Activated CD8-positive, alpha-beta memory T cell treated with anti-CD3 and anti-CD28 coated beads for 24 hours (primary cell): ENCODE measurements around the gene KCNH2.
A peak's percentile ranks its signal among the peaks of the same experiment; 100 is the strongest.

Experiments used
- DNase-seq: peaks from one replicate; pipeline ENCODE4 v3.0.0-alpha.2; 2020

The KCNH2 gene

DNA sequence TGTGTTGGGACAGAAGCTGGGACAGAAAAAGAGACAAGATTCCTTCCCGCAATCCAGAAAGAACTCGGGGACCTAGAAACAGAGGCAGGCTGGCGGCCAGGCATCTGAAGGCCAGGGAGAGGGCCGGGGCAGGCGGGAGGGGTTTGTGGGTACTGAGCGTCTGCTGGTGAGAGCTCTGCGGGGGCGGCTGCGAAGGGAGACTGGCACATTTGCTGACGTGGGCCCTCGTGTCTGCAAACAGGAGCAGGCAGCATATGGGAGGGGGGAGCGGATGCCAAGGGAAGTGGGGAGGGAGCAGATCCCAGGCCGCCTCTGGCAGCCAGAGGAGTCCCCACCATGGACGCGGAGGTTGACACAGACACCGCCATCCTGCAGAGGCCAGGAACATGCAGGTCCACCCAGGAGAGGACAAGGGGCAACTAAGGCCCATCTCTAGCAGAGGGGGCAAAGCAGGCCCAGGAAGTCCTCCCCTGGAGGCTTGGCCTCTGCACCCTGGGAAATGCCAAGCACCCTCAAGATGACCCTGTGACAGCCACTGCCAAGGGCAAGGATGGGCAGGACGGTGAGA, 32.2 kb downstream of the KCNH2 start:
- no peak for DNase-seq

DNA sequence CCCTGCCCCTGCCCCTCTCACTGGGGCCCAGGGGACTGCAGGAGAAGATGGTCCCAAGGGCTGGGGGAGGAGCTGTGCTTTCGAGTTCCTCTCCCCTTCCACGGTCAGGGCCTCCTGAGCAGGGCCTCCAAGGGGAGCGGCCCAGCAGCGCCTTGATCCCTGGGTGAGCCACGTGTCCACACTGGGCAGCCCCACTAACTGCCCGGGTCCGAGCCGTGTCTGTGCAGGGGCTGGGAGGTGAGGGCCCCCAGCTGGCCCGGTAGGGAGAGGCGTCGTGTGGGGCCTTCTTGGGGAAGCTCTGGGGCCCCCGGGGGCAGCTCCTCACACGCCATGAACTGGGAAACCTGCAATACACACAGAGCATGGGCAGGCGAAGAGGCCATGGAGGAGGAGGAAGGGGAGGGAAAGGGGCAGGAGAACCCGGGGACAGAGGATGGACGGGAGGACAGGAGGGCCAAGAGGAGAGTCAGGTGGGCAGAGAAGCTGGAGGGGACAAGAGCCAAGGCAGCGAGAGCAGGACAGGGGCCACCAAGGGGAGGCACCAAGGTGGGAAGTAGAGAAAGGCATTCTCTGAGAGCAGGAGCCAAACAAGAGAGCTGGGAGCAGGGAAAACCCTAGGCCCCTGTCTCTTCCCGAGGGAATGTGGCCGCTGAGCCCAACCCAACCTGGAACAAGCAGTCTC, 32.8 kb downstream of the KCNH2 start:
- DNase-seq = no peak

DNA sequence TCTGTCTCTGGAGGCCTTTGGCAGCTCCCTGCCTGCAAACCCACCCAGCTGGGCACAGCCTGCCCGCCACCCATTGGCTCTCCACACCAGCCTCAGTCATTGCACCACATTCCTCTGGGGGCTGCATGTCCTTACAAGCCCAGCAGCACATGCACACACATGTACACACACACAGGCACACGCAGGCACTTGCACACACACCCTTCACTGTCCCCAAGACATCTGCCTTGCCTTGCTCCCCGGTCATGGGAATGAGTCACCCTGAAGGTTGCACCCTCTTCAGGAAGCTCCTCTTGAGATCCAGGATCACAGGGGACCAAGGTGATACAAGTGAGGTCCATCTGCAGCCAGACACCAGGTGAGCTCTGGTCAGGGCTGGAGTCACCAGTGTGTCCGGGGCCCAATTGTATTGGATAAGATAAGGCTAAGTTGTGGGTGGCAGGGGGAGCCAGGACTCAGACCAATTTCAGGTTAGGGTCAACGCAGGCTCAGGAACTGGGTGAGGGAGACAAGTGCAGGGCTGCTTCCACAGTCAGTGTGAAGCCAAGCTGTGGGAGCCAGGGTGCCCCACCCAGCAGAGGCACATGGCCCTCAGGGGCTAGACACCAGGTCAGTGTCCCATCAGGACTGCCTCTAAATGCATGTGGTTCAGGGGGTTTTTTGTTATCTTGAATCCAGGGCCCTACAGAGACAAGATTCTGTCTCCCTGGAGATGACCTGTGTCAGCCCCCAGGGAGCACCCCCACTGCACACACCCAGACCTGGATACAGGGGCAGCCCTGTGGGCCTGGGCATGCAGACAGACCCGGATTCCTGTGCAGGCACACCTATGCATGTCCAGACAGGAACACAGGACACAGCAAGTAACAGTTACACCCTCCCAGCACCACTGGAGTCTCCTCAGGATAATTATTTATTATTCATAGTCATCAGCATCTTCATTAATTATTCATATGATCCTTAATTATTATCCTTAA, 33.8 kb downstream of the KCNH2 start:
- DNase-seq = no peak

- no peak for DNase-seq
Observed at GRCh38 chr7:150943453-150943814, 34.7 kb downstream of the KCNH2 start.

DNA sequence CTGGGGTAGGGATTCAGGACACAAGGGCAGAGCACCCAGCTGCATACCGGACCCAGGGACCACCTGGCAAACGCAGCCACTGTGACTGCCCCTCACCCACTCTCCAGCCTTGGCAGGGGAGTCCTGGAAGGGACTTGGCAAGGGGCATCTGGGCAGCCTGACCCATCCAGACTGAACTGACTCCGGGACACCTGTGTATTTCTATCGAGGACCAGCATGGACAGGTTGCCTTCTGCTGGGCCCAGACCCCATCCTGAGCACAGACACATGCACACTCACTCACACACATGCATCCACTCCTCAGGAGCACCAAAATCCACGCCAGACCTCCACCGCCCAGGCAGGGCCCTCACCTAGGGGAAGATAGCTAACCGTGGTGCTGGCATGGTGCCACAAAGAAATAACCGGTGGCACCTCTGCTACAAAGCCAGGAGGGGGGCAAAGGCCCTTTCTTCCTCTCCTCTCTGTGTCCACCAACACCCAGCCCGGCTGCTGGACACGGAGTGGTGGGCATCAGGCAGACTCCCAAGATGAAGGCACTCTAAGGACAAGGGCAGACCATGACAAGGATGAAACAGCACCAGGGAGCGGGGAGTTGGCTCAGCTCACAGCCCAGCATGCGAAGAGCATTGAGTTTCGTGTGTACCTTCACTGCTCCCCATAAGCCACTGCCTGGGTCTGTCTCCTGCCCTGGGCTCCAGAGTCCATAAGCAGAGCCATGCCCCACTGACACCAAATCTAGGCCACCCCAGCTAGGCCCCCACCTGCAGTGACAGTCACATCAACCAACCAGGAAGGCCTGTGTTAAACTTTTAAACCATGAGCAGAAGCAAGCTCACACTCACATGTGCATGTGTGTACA, 35.3 kb downstream of the KCNH2 start:
- DNase-seq = no peak

- peak; percentile 77 for DNase-seq
Observed at GRCh38 chr7:150942001-150942590, 36.0 kb downstream of the KCNH2 start.

- DNase-seq = no peak
Observed at GRCh38 chr7:150941351-150942000, 36.6 kb downstream of the KCNH2 start.

DNA sequence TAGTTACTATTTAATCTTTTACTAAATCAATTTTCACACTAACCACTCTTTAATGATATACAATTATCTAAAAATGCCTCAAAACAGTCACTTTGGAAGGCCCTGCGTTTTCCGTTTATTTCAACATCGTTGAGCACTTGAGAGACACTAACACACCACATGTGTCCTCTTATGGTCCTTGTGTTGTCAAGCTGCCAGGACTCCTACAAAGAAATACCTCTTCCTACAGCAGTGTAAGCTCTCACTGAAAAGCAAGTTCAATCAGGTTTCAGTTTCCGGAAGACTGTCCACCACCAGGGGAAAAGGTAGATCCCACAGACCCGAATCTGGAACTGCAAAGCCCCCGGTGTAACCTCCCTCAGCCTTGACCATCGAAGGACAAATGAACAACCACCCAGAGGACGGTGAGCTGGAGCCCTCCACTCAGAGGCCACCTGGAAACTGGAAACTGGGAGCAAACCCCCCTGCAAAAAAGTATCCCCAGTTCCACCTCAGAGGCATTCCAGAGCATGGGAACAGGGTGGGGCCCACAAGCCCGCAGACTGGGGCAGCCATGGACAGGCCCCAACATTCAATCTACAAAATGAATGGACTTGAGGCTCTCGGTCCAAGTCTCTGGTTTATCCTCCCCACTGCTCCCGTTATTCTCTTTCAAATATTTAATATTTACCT, 37.6 kb downstream of the KCNH2 start:
- no peak for DNase-seq

- DNase-seq = no peak
Observed at GRCh38 chr7:150939466-150939865, 38.7 kb downstream of the KCNH2 start.

DNA sequence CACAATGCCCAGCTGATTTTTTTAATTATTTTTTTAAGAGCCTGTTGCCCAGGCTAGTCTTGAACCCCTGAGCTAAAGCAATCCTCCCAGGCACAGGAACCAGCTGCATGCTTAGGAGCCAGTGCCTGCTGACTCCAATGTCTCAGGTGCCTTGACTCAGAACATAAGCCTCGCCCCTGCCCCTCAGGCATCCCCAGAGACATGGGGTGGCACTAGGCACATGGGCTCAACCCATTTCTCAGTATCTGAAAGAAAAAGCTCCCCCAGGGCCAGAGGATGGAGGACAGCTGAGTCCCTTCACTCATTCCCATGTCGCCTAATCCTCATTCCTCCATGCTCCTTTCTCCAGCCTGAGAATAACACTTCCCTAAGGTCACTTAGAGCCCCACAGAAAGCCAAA, 39.1 kb downstream of the KCNH2 start:
- DNase-seq = no peak

DNA sequence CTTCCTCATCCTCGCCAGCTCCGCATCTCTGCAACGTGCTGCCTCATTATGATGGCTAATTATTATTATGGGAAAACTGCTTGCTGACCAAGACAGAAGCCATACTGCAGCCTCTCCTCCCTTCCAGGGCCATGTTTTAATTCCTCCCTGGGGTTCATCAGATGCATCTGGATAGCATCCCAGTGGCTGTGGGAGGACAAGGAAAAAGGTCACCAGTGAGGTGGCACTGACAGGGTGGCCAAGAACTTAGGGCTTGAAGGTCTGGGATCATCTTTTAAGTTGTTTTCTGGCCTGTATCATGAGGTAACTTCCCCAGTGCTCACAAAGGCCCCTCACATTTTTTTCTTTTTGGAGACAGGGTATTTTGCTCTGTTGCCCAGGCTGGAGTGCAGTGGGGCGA, 39.6 kb downstream of the KCNH2 start:
- no peak for DNase-seq

- DNase-seq = peak; percentile 71
Observed at GRCh38 chr7:150937848-150938561, 40.1 kb downstream of the KCNH2 start.

GRCh38 chr7:150936018-150936417, 42.1 kb downstream of the KCNH2 start:
- DNase-seq = no peak

- DNase-seq = no peak
Observed at GRCh38 chr7:150935149-150935548, 43.0 kb downstream of the KCNH2 start.

DNA sequence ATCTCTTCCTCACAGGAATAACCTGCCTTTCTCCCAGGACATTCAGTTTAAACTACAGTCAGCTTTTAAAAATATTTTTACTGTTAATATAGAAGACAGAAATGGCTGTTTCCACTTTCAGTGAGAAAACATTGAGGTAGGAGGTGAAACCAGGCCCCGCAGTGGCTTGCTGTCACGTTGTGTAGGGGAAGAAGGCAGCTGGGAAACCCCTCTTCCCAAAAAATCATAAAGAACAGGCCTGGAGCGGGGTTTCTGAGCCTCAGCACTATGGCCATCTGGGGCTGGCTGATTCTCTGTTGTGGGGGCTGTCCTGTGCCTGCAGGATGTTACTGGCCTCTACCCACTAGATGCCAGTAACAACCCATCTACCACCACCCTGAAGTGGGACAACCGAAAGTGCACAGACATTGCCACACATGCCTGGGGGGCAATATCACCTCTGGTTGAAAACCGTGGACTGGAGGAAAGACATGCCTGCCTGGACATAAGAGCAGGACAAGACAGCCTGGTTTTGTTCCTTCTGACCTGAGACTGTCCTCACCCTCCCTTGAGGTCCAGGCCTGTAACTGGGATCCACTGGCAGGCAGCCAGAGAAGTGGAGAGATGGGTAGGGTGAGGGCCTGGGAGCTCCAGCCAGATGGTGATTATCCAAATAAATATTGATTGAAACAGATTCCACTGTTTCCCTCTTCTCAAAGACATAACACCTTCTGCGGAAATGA, 43.9 kb downstream of the KCNH2 start:
- DNase-seq = no peak

DNA sequence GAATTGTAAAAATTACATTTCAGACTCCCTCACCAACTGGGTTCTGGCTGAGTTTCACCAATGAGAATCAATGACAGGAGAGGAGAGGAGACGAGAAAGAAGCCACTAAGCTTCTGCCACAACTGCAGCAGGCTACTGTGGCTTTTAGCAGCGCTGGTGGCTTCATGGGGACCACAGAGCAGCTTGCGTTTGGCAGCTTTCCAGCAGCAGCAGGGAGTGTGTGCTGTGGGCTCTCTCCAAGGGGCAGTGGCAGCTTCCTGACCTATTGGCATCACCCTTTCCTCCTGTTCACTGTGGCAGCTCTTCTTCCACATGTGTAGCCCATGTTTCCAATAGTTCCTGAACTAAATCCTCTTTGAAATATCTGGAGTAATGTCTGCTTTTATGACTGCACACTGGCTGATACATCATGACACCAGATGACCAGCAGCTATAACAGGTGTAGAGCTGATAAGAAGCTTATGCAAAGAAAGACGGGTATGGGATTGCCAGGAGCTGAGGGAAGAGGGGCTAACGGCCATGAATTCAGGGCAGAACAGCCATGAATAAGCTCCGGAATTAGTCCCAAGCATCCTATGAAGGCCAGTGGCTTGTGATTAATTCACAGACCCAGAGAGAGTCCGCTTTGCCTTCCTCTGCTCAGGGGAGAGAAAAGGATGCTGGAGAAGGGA, 46.8 kb downstream of the KCNH2 start:
- DNase-seq = peak; percentile 60

- no peak for DNase-seq
Observed at GRCh38 chr7:150928541-150928940, 49.6 kb downstream of the KCNH2 start.

DNA sequence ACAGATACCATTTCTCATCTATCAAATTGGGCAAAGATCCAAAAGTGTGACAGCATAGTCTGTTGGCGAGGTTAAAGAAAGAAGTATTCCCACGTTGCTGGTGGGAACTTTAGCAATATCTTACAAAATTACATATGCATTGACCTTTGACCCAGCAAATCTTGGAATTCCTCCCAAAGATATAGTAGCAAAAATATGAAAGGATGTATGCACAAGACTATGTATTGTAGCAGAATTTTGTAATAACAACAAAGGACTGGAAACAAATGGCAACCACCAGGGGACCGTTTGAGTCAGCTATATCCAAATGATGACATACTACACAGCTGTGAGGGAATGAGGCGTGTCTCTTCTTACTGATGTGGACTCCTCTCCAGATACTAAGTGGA, 50.2 kb downstream of the KCNH2 start:
- no peak for DNase-seq
